ENCODE results near the gene TCP11L2.

The TCP11L2 gene

DNA sequence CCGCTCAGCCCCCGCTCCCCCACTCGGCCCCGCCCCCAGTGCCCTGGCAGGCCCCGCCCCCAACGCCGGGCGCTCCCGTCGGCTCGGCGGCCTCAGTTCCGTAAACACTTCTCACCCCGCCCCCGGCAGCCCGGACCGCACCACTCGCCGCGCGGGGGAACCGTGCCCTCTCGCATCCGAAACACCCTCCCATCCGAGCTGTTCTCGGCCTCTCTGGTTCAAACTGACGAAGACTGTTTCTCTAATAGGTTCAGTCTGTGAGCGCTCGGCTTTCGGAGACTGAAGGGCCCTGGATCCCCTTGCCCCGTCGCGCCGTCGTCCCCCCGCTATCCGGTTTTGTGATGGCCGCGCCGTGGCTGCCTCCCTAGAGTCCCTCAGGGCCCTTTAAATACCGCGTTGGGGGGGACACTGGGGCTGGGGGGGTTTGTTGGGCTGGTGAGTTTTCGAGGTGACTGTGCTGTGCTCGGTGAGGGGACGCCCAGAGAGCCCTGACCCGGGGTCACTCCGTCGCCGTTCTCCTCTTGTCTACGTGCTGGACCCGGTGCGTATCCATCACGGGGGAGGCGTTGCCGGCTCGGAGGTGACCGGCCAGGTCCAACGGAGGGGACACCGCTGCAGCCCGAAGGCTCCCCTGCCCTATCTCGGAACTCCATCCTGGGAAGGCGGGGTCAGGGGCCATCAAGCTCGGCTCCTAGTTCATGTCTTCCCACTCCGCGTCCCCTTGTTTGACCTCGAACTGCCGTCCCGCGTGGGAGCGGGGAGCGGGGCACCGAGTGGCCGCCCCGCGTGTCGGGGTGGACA, at the start of gene TCP11L2:
TCP11L2 (plus strand) TSS at position 333 of the 801 bp plus-strand sequence. CDS start 8,343 bp downstream, outside the sequence.
- DNase-seq = peak; percentile 94

DNA sequence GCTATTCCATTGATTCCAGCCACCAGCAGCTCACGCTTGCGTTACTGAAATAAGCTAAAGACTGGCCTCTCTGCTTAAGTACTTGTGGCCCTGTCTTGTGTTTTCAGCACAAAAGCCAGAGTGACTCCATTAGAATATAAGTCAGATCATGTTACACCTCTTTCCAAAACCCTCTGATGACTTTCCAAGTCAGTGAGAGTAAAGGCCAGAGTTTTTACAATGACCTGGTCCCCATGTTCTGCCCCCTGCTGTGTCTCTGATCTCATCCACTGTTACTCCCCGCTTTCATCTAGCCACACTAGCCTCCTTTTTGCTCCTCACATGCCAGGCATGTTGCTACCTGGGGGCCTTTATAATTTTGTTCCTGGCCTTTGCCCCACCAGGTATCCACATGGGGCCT, 47.8 kb upstream of the TCP11L2 start:
- DNase-seq = no peak

DNA sequence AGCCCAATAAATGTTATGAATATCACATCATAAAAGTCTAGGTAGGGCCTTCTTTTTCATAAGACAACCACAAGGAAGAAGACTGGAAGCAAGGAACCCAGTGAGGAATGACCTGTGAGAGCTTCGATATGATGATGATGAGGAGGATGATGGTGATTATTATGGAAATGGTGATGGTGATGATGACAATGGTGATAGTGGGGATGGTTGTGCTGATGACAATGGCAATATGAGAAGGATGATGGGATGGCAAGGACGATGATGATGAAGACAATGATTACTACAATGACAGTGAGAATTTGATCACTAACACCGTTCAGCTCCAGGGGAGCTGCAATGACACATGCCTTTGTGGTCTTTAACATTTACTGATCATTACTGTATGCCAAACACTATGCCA, 47.0 kb upstream of the TCP11L2 start:
- DNase-seq = no peak

DNA sequence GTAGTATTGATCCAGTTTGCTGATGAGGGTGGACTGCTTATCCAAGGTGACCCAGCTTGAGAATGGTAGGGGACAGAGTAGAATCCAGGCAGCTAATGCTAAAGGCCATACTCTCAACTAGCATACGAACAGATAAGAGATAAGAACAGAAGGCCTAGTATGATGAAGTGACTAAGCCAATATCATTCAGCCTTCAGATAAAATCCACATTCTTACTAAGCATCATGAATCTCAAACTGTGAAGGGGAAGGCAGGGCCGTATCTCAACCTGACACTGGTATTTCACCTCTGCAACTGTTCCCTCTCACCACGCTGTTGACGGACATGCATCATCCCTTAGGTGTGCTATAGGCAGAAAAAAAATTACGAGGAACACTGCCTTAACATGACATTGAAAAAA, 46.6 kb upstream of the TCP11L2 start:
- DNase-seq = no peak

DNA sequence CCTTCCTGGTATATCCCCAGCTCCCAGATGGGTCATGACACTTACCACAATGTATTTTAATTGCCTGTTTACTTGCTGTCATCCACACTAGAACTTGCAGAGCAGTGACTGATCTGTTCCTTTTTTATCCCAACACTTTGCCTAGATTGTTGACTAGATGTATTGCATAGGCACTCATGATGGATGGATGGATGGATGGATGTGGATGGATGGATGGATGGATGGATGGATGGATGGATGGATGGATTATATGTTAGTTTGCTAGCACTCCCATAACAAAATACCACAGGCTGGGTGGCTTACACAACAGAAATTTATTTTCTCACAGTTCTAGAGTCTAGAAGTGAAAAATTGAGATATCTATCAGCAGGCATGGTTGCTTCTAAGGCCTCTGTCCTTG, 46.0 kb upstream of the TCP11L2 start:
- DNase-seq = no peak

DNA sequence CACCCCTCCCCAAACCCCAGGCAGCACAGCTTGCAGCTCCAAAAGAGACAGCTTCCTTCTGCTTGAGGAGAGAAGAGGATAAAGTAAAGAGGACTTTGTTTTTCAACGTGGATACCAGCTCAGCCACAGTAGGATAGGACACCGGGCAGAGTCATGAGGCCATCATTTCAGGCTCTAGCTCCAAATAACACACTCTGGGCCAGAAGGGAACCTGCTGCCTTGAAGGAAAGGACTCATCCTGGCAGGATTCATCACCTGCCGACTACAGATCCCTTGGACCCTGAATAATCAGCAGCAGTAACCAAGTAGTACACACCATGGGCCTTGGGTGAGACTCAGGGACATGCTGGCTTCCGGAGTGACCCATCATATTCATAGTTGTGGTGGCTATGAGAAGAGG, 44.3 kb upstream of the TCP11L2 start:
- DNase-seq = no peak

DNA sequence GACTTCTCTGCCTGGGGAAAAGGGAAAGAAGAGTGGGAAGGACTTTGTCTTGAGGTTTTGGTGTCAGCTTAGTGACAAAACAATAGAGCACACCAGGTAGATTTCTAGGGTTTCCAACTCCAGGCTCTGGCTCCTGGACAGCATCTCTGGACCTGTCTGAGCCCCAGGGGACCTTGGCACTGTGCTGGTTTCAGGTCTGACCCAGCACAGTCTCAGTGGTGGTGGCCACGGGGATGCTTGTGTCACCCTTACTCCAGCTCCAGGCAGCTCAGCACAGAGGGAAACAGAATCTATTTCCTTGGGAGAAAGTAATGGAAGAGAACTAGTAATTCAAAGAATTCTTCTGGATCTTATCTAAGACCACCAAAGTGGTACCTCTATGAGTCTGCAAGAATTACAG, 43.6 kb upstream of the TCP11L2 start:
- no peak for DNase-seq

DNA sequence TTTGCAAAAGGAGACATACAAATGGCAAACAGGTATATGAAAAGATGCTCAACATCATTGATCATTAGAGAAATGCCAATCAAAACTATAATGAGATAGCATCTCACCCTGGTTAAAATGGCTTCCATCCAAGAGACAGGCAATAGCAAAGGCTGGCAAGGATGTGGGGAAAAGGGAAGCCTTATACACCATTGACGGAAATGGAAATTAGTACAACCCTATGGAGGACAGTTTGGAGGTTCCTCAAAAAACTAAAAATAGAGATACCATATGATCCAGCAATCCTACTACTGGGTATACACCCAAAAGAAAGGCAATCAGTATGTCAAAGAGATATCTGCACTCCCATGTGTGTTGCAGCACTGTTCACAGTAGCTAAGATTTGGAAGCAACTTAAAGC, 37.4 kb upstream of the TCP11L2 start:
- DNase-seq = no peak

DNA sequence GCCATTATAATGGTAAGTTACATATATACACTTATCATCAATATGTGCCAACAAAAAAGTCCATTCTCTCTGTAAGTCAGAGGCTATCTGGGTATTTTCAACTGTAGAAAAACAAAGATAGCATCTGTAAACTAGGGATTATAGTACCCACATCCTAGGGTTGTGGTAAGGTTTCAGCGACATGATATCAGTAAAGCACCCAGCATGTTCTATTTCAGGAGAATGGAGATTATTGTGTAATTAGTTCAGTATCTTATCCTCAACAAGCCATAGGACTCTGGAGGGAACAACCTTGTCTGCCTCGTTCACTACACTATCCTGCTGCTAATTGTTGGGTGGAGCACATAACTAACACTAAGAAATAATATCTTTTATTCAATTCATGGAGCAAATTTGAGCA, 35.0 kb upstream of the TCP11L2 start:
- DNase-seq = no peak

DNA sequence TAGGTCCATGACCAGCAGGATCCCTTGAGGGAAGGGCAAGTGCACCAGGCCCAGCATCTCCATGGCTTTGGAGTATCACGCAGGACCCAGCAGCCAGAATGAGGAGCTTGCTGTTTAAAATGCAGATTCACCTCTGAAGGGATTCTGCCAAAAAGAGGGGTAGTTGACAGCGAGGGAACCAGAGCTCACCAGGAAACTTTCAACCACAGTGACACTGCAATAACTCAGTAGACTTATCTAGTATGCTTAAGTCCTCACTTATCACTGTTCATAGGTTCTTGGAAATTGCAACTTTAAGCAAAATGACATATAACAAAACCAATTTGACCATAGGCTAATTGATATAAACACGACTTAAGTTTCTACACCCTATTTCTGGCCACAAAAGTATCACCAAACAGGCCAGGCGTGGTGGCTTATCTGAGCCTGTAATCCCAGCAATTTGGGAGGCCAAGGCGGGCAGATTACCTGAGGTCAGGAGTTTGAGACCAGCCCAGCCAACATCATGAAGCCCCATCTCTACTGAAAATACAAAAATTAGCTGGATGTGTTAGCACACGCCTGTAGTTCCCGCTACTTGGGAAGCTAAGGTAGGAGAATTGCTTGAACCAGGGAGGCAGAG, 33.3 kb upstream of the TCP11L2 start:
- DNase-seq = no peak

DNA sequence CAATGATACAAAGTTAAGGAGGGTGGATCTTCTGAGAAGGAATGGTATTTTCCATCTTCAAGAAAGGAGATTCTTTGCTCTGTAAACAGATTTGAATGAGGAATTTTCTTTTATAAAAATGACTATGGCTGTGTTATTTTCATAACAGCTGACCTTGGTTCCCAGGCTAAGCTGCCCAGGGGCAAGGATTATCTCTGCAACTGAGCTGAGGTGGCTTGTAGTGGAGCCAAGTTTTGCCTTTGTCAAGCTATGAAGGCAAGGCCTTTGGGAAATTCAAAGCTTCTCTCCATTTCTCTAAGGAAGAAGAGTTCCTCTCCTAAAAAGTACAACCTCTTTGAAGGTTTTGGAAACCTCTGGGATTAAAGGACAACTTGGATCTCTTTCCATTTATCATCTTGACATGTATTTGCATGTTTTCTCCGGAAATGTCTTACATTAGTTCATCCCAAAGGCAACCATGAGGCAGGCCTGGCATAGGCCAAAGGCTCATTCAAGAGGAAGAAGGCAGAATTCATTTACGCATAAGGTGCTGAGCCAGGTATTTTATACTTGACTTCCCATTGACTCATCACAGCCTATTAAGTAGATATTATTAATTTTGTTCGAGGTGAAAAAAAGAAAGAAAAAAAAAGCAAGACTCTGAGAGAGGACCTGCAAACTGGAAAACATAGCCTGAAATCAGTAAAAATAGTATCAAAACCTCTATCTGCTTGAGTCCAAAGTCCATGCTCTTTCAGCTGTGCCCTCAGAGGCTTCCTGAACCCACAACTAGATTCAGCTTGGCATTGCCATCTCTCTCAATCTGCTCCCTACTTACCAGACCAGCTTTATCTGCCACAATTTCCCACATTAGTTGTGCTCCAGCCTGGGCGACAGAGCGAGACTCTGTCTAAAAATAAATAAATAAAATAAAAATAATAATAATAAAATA, 30.7 kb upstream of the TCP11L2 start:
- DNase-seq = no peak

DNA sequence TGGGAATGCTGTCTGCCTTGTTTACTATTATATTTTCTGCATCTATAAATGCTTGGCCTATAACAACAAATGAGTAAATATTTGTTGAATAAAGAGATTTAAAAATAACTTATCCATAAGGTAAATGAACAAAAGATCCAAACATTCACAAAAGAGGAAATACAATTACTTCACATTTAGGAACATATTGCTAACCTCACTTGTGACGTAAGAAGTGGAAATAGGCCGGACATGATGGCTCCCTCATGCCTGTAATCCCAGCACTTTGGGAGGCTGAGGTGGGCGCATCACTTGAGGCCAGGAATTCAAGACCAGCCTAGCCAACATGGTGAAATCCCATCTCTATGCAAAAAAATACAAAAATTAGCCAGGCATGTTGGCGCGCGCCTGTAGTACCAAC, 29.0 kb upstream of the TCP11L2 start:
- no peak for DNase-seq

DNA sequence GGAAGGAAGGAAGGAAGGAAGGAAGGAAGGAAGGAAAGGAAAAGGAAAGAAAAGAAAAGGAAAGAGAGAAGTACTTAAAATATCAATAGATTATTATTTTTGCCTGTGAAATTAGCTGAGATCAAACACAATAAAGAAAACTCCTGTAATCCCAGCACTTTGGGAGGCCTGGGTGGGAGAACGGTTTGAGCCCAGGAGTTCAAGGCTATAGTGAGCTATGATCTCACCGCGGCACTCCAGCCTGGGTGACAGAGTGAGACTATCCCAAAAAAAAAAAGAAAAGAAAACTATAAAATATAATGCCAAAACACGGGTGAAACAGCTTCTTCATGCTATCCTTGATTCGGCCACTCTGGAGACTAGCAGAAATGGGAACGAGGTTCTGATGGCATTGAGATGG, 28.5 kb upstream of the TCP11L2 start:
- DNase-seq = no peak

DNA sequence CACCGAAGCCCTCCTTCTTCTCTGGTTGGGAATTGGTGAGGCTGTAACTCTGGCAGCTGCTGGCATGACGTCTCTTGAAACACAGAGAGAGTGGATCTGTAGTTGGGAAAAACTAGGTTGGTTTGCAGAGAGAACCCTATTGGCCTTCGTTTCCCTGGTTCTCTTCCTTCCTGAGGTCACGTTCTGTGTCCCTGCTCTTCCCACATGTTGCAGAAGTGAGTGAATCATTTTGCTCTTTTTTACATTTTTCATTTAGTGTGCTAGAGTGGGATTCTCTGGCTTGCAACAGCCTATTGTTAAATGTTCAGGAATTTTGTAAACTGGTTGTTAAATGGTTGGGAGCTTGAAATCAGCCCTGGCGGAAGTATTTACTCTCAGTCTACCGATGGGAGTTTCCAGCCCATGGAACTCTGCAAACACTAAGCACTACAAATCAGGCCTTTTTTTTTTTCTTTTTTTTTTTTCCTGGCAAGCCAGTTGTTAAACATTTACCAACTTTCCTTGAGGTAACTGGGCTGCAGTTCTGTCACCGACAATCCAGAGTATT, 27.9 kb upstream of the TCP11L2 start:
- no peak for DNase-seq

DNA sequence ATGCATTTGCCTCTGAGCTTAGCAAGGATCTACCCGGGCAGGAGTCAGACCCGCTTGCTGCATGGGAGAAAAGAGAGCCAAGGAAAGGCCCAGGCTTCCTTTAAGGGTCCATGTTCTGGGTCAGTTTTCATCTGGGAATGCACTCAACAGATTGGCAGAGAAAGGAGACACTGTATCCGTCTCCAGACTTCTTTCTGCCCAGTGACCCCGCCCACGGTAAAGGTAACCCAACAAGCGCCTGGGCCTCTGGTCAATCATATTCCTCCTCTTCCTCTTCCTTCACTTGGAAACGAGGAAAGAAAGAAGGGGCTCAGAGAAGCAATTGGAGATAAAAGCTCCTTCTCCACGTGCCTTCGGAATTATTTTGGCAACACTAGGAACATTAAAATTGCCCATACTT, 27.1 kb upstream of the TCP11L2 start:
- no peak for DNase-seq

DNA sequence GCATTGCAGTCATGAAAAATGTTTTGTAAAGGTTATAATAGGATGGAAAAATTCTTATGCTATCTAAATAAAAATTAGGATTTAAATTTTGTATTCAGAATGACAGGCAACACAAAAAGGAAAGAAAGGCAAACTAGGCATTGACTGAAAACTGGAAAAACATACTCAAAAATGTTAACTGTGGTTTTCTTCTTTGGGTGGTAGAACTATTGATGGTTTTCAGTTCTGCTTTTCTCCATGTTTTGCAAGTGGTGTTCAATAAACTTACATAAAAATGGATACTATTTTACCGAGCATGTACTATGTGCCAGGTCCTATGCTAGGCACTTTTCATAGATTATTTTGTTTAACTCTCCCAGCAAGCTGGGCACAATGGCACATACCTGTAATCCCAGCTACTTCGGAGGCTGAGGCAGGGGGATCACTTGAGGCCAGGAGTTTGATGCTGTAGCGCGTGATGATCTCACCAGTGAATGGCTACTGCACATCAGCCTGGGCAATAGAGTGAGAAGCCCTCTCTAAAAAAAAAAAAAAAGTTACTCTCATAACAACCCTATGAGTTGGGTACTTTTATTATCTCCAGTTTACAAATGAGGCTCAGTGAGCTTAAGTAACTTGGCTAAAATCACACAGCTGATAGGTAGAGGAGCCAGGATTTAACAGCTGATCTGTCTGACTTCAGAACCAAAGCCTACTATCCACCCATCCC, 26.3 kb upstream of the TCP11L2 start:
- no peak for DNase-seq

DNA sequence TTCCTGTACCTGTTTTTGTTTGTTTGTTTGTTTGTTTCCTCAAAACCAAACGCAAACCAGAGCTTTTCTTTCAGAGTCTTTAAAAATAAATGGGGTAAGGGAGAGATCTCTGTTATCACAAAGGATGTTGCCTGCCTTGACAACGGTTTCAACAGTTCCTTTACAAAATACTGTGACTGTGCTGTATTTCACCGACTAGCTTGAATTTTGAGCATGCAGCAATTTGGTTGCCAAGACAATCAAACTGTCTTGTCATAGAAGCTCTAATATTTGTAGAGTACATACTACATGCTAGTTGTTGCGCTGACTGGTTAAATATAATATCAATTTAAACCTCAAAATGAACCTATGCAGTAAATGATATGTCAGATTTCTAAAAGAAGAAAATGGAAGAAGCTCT, 22.4 kb upstream of the TCP11L2 start:
- no peak for DNase-seq

DNA sequence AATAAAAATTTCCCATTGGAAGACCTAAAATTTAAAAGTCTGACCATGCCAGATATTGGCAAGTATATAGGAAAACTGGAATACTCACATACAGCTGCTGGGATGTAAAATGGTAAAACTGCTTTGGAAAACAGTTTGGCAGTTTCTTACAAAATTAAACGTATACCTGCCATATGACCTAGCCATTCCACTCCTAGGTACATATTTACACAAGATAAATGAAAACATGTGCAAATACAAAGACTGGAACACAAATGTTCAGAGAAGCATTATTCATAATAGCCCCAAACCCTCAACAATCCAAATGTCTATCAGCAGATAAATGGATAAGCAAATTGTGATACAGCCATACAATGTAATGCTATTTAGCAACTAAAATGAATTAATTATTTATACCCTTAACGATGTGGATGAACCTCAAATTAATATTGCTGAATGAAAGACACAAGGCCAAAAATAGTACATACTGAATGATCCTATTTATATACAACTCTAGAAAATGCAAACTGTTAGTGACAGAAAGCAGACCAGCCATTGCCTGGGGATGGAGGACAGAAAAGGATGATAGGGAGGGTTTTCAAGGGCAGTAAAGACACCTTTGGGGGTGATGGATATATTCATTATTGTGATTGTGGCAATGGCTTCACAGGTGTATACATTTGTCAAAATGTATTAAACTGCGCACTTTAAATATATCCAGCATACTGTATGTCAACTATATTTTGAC, 21.3 kb upstream of the TCP11L2 start:
- no peak for DNase-seq

DNA sequence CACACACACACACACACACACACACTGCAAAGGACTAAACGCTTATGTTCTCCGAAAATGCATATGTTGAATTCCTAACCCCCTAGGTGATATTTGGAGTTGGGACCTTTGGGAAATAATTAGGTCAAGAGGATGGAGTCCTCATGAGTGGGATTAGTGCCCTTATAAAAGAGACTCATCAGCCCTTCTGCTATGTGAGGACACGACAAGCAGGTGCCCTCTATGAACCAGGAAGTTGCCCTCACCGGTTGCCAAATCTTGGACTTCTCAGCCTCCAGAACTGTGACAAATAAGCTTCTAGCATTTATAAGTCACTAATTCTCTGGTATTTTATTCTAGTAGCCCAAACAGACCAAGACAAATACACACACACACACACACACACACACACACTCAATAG, 20.7 kb upstream of the TCP11L2 start:
- DNase-seq = no peak

DNA sequence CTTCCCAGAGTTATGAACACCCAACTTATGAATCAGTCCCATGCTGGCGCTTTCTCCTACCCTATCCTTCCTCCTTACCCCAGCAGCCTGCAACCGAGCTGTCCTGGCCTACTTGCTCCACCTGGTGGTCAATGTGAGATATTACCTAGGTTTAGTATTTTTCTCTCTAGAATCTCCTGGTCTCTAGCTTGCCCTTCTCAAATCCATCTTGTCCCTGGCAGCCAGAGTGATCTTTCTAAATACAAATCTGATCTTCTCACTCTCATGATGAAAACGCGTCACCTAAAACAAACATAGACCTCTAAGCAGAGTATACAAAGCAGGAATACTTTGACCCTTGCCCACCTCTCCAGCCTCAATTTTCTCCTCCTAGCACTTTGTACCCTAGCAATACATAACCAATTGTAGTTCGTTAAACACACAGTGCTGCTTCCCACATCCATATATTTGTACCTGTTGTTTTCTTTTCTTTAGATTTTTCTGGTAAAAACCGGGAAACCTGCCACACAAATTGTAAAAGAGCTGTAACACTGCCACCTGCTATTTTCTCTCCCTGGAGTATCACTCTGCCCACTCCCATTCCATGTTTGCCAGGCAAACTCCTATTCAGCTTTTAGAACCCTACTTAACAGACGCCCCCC, 20.0 kb upstream of the TCP11L2 start:
- no peak for DNase-seq

DNA sequence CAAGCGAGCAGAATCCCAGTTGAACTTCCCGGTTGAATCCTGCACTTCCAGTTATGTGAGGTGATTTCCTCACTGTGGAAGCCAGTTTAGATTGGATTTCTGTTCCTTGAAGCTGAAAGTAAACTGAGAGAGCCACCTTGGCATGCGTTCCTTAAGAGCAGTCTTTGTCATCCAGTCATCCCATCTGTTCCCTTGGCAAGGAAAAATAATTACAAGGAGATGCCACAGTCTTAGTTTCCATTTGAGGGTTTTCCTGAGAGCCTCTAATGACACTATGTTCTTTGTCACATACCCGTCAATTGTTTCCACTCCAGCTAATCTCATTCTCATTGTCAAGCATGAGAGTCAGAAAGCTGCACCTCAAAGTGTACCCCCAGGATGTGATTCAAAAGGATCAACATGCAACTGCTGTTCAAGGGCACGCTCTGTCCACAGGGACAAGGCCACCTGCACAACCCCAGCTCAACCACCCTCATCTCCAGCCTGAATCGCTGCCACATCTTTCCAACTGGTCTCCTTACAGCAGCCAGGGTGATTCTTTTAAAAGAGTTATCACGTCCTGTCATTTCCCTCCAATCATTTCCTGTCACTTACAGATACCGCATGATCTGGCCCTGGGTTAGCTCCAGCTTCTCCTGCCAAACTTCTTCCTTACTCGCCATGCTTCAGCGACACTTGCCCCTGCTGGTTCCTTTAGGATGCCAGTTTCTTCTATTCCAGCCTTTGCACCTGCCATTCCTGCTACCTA, 18.0 kb upstream of the TCP11L2 start:
- no peak for DNase-seq
